Transverse colon (tissue), 4 donors: ENCODE measurements around the gene C16orf82.

Source experiments
- CTCF ChIP-seq, 5 experiments: fragments of 200-600 bp in 3 of 5; fragments of 450-650 bp in 2 of 5; sonication (generic) in 3 of 5; IDR thresholded peaks; 1 replicate in 2 of 5; 2 replicates in 3 of 5; pipeline ENCODE4 v1.5.1; 2016 to 2017; ENCODE audit warnings: antibody characterized with exemption in 5 of 5, inconsistent platforms in 3 of 5, mild to moderate bottlenecking in 2 of 5, moderate library complexity in 1 of 5
- POLR2A ChIP-seq: fragments of 450-650 bp; IDR thresholded peaks from one replicate; pipeline ENCODE4 v1.6.1; 2016; ENCODE audit warnings: antibody characterized with exemption, mild to moderate bottlenecking, moderate library complexity
- POLR2AphosphoS5 ChIP-seq, 3 donors: sonication (generic); formaldehyde crosslinking; IDR thresholded peaks; one replicate each; pipeline ENCODE4 v1.6.1; 2016; ENCODE audit warnings: antibody characterized with exemption in 3 of 3

- no peak for TF ChIP-seq POLR2AphosphoS5 (IDR thresholded peaks at IDR 0.05)
- TF ChIP-seq POLR2A: no peak
- no peak for TF ChIP-seq CTCF (IDR thresholded peaks at IDR 0.05)
Measured at GRCh38 chr16:27066668-27067537, at the start of gene C16orf82.
